NCI-H69 (cell line): ENCODE results near the gene MXRA8.
"Not testable (repeated sequence)": the region's sequence is repeated elsewhere in the genome, so short reads cannot be mapped to it uniquely, and the experiment has no call there.

ENCODE experiments used
- DNase-seq: peaks from one replicate; lab custom pipeline; 2025; lab: John Stamatoyannopoulos, UW

MXRA8 gene, protein sequence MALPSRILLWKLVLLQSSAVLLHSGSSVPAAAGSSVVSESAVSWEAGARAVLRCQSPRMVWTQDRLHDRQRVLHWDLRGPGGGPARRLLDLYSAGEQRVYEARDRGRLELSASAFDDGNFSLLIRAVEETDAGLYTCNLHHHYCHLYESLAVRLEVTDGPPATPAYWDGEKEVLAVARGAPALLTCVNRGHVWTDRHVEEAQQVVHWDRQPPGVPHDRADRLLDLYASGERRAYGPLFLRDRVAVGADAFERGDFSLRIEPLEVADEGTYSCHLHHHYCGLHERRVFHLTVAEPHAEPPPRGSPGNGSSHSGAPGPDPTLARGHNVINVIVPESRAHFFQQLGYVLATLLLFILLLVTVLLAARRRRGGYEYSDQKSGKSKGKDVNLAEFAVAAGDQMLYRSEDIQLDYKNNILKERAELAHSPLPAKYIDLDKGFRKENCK

DNA sequence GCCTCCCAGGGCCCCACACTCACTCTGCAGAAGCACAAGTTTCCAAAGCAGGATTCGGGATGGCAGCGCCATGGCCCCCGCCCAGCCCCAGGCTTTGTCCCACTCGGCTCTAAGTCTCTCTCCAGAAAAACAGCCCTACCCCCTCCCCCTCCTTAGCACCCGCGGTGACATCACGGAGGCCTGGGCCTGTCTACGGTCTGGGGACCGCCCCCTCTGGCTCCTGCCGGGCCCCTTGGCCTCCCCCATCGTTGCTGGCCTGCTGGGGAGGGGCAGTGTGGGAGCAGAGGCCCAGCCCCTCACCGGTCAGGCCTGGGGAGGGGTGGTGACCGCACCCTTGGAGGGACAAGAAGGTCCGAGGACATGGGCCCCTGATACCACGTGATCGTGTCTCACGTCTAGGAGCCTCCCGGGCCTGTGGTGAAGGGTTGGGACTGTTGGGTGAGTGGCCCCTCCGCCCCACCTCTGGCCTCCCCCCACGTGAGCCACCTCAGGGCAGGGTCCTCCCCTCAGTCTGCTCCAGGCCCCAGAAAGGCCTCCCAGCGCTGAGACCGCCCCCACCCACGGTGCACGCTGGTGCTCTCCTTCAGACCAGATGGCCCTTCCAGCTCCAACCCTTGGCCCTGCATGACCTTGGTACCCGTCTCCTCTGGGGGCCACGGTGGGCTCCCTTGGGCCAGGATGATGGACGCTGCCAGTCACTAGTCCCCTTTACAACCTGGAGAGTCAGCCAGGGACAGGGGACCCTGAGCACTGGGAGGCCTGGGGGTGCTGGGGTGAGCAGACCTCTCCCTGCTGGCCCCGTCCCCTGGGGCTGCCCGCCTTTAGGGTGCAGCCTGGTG, at the start of gene MXRA8:
TSS of gene MXRA8 (minus strand) at position 123 of the 839 bp plus-strand sequence. CDS start at position 72, 51 bp downstream.
- DNase-seq: no peak

DNA sequence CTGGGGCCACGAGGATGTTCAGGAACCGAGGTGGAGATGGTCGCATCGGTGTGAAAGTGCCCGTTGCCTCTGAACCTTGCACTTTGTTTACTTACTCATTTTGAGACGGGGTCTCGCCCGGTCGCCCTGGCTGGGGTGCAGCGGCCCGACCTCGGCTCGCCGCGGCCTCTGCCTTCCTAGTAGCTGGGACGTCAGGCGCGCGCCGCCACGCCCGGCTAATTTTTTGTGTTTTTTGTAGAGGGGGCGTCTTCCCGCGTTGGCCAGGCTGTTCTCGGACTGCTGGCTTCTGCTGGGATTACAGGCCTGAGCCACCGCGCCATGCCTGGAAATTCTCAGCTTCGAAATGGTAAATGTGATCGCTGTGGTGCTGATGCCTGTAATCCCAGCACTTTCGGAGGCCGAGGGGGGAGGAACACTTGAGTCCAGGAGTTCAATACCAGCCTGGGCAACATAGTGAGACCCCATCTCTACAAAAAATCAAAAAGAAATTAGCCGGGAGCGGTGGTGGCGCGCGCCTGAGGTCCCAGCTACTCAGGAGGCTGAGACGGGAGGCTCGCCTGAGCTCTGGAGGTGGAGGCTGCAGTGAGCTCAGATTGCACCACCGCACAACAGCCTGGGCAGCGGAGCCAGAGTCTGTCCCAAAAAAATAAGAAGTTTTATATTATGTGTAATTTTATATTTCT, 49.4 kb upstream of the MXRA8 start:
- no peak for DNase-seq

DNA sequence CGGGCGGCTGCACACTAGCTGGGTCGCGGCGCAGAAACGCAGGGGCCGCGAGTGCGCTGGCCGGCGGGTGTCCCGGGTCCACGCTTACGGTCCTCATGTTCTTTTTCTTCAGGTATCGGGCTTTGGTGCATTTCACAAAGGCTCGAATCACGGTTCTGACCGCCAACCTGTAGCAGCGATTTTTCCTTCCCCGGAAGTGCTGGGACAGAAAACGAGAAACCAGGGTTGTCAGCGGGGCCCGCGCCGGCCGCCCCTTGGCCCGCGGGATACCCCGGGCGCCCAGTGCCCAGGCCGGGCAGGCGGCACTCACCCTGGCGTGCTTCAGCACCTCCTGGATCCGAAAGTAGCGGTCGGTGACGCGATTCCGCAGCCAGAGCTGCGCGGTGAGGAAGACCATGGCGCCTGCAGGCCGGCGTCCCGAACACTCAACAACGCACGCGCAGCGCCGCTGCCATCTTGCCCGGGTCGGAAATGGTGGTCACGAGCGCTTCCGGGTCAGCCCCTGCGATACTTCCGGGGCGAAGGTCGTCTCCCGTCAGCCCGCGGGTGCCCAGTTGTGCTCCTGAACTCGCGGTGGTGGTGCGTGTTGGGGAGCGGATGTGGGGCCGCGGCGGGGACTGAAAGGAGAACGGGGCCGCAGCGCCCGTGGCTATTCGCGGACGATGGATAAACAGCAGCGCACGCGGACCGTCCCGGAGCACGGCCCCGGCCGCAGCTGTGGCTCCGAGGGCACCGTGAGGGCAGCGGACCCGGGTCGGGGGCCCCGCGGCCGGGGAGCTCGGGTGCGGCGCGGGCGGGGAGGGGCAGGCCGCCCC, 48.7 kb upstream of the MXRA8 start, which contains the start of gene MRPL20:
TSS of gene MRPL20 (minus strand) at position 473 of the 815 bp plus-strand sequence. CDS start at position 397, 76 bp downstream.
- DNase-seq: peak; percentile 91

- no peak for DNase-seq
Measured at GRCh38 chr1:1406101-1406820, 47.9 kb upstream of the MXRA8 start.

GRCh38 chr1:1403653-1404052, 45.3 kb upstream of the MXRA8 start:
- no peak for DNase-seq

- not testable (repeated sequence) for DNase-seq
Measured at GRCh38 chr1:1402901-1403392, 44.6 kb upstream of the MXRA8 start.

DNA sequence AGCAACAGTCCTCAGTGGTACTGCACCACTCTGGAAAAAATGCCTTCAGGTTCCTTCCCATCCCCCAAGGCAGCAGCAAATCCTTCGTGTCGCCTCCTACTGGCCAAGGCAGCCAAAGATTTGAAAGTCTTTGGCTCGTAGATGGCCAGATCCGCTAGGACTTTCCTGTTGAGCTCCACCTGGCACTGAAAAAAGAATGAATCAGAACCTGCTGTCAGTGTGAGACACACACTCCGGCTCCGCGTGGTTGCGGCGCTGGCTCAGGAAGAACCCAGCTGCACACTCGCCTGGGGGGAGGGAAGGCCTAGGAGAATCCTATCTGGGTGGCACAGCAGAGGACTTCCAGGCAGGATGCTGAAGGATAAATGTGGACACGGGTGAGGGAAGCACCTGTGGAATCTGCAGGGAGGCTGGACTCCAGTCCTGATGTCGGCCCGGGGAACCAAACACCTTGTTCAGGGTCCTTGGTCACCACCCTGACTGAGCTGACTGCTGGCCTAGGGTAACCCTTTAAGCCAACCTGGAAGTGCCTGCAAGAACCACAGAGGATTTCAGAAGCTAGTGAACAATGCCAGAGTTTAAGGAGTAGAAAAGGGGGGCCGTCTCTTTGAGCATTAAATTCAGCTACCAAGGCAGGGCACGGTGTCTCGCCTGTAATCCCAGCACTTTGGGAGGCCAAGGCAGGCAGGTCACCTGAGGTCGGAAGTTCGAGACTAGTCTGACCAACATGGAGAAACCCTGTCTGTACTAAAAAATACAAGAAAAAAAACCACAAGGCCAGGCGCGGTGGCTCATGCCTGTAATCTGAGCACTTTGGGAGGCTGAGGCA, 43.9 kb upstream of the MXRA8 start:
- DNase-seq: peak; percentile 37

GRCh38 chr1:1401457-1402010, 43.2 kb upstream of the MXRA8 start:
- DNase-seq: no peak

GRCh38 chr1:1400576-1401456, 42.5 kb upstream of the MXRA8 start:
- DNase-seq: no peak

- peak; percentile 48 for DNase-seq
Measured at GRCh38 chr1:1399872-1400575, 41.7 kb upstream of the MXRA8 start.

- DNase-seq: peak; percentile 97
Measured at GRCh38 chr1:1399187-1399871, 41.0 kb upstream of the MXRA8 start, which contains the start of gene CCNL2. Gene CCNL2, minus strand, starts transcription at chr1:1399335. Its CDS starts 29 bp downstream, at chr1:1399306.

GRCh38 chr1:1398677-1399186, 40.4 kb upstream of the MXRA8 start:
- DNase-seq: no peak

GRCh38 chr1:1397839-1398523, 39.6 kb upstream of the MXRA8 start:
- DNase-seq: no peak

DNA sequence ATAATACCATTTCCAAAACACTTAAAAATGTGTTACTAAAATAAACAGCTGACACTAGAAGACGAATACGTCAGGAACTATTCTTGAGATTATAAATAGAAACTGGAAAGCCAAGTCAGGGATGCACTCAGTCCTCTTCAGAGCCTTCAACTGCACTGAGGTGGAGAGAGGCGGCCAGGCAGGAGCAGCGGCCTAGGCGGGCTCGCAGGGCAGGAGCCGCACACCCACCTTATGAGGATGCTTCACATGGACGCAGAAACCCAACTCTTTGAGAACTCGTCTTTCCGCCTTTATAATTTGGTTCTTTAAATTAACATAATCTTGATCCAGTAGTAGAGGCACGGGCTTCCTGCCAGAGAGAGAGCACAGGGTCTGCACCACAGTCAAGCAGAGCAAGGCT, 36.8 kb upstream of the MXRA8 start:
- no peak for DNase-seq

DNA sequence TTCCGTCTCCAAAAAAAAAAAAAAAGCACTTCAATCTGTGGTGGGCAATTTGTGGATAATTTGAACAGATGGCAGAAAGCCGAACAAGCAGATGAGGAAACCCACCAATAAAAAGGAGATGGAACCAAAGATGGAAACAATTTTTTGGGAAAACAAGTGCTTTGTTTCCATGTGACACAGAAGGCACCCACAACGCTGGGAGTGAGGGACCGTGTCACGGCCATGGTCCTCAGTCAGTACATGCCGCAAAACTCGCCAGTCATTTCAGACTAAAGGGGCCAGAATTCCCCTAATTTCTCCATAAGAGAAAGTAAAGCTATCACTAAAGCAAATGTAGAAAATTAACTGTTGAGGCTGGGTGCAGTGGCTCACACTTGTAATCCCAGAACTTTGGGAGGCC, 35.8 kb upstream of the MXRA8 start:
- no peak for DNase-seq

DNA sequence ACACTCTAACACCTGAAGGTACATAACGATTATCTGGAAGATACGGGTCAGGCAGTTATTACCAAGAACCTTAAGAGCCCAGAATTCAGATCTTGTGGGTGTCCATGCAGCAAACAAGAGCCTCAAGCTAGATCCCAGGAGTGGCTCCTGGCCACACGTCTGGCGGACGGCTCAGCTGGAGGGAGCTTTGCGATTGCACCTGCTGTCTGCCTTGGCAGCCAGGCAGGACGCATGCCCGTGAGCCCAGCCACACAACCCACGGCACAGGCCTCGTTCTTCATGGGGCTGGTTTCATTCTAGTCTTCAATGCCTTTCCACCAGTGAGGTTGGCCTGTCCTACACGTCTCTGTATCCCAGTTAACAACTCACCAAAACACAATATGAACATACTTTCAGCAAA, 35.1 kb upstream of the MXRA8 start:
- no peak for DNase-seq
